B cell (primary cell): ENCODE measurements around the gene FAM114A1. TPM values are rescaled to one million over a fixed set of nuclear protein-coding genes. Genes with fewer than 3 reads are reported as not detected.

Source experiments
- ATAC-seq: fragments of 200-7000 bp; cut with Tn5 transposase; one replicate; pipeline ENCODE4 v1.10.0; 2021; ENCODE audit warnings: low read depth, mild to moderate bottlenecking, moderate number of reproducible peaks, moderate library complexity
- CTCF ChIA-PET: fragments of 350-600 bp; sonication (Branson Sonifier 250); formaldehyde crosslinking; loops from one replicate; lab custom pipeline; 2021; ENCODE audit warnings: antibody characterized with exemption, inconsistent platforms; lab: Charles Lee
- POLR2A ChIA-PET: fragments of 350-600 bp; sonication (Branson Sonifier 250); formaldehyde crosslinking; loops from one replicate; lab custom pipeline; 2021; ENCODE audit warnings: antibody characterized with exemption; lab: Charles Lee
- DNase-seq: peaks from one replicate; pipeline ENCODE4 v3.0.0; 2013
- H2AFZ ChIP-seq: 2 replicates; pipeline ENCODE4 v1.6.1; 2012; ENCODE audit warnings: mild to moderate bottlenecking, low read depth, low read length; ENCODE audit not compliant: insufficient read depth, poor library complexity, severe bottlenecking
- H3K27ac ChIP-seq, 2 donors: 1 replicate in 1 of 2; 2 replicates in 1 of 2; pipeline ENCODE4 v1.5.1; 2012 to 2013; ENCODE audit warnings: low read length in 2 of 2, mild to moderate bottlenecking in 2 of 2, moderate library complexity in 1 of 2
- H3K27me3 ChIP-seq, 4 experiments: fragments of 200-600 bp in 1 of 4; sonication (generic) in 1 of 4; replicated peaks in 1 of 4; 1 replicate in 2 of 4; 2 replicates in 2 of 4; pipeline versions ENCODE4 v1.6.1 to v1.7.0; 2013 to 2016; ENCODE audit warnings: low read length in 3 of 4, mild to moderate bottlenecking in 2 of 4, mixed read lengths in 1 of 4, moderate library complexity in 1 of 4; ENCODE audit not compliant: insufficient read depth in 4 of 4, control insufficient read depth in 3 of 4; ENCODE audit errors: control extremely low read depth in 1 of 4
- H3K36me3 ChIP-seq, 2 experiments: replicated peaks in 1 of 2; 1 replicate in 1 of 2; 2 replicates in 1 of 2; pipeline versions ENCODE4 v1.6.1 to v1.7.1; 2013; ENCODE audit warnings: low read length in 1 of 2; ENCODE audit not compliant: insufficient read depth in 2 of 2, control insufficient read depth in 1 of 2; ENCODE audit errors: control extremely low read depth in 1 of 2, extremely low read depth in 1 of 2
- H3K4me1 ChIP-seq, 2 donors: fragments of 200-600 bp in 1 of 2; sonication (generic) in 1 of 2; 1 replicate in 1 of 2; 2 replicates in 1 of 2; pipeline versions ENCODE4 v1.5.1 to v1.6.1; 2013 to 2017; ENCODE audit warnings: low read length in 2 of 2; ENCODE audit not compliant: control insufficient read depth in 2 of 2, insufficient read depth in 2 of 2
- H3K4me2 ChIP-seq: replicated peaks from 2 replicates; pipeline ENCODE3; 2012; ENCODE audit warnings: mild to moderate bottlenecking, low read depth, low read length; ENCODE audit not compliant: poor library complexity, severe bottlenecking
- H3K4me3 ChIP-seq, 5 experiments: fragments of 200-600 bp in 1 of 5; sonication (generic) in 1 of 5; 1 replicate in 3 of 5; 2 replicates in 2 of 5; pipeline versions ENCODE4 v1.5.1 to v1.7.0; 2011 to 2016; ENCODE audit warnings: low read length in 4 of 5, mild to moderate bottlenecking in 4 of 5, low read depth in 2 of 5, control low read depth in 1 of 5, moderate library complexity in 1 of 5; ENCODE audit not compliant: insufficient read depth in 1 of 5; ENCODE audit errors: control extremely low read depth in 1 of 5, extremely low read depth in 1 of 5
- H3K79me2 ChIP-seq: fragments of 200-600 bp; sonication (generic); one replicate; pipeline ENCODE4 v1.6.0; 2016; ENCODE audit warnings: low read length; ENCODE audit not compliant: control insufficient read depth, insufficient read depth
- H3K9ac ChIP-seq: fragments of 200-600 bp; sonication (generic); 2 replicates; pipeline ENCODE4 v1.6.1; 2017; ENCODE audit warnings: mild to moderate bottlenecking, low read length, moderate library complexity
- H3K9me3 ChIP-seq, 3 donors: one replicate each; pipeline versions ENCODE4 v1.6.1 to v1.7.1; 2013; ENCODE audit warnings: low read length in 2 of 3; ENCODE audit not compliant: control insufficient read depth in 2 of 3, insufficient read depth in 1 of 3; ENCODE audit errors: control extremely low read depth in 1 of 3
- H4K20me1 ChIP-seq: 2 replicates; pipeline ENCODE4 v1.6.0; 2012; ENCODE audit warnings: mild to moderate bottlenecking, low read length; ENCODE audit not compliant: insufficient read depth, control insufficient read depth, poor library complexity, severe bottlenecking
- H3K27ac Mint-ChIP-seq: one replicate; pipeline ENCODE4 v1.8.0; 2021; ENCODE audit warnings: mixed read lengths
- H3K27me3 Mint-ChIP-seq: one replicate; pipeline ENCODE4 v1.8.0; 2021; ENCODE audit warnings: mixed read lengths
- H3K4me1 Mint-ChIP-seq: one replicate; pipeline ENCODE4 v1.8.0; 2021; ENCODE audit warnings: mixed read lengths
- H3K4me3 Mint-ChIP-seq: one replicate; pipeline ENCODE4 v1.8.0; 2021; ENCODE audit warnings: mixed read lengths
- H3K9me3 Mint-ChIP-seq: one replicate; pipeline ENCODE4 v1.8.0; 2022; ENCODE audit warnings: mixed read lengths; ENCODE audit not compliant: insufficient read depth
- CTCF ChIP-seq: fragments of 200-600 bp; IDR thresholded peaks from one replicate; pipeline ENCODE4 v1.8.0; 2022; ENCODE audit warnings: antibody characterized with exemption, mild to moderate bottlenecking
- EZH2 ChIP-seq: IDR thresholded peaks from 2 replicates; pipeline ENCODE4 v1.6.1; 2012; ENCODE audit warnings: borderline replicate concordance, low read depth, mild to moderate bottlenecking, moderate library complexity, low read length; ENCODE audit not compliant: insufficient read depth, poor library complexity, severe bottlenecking
- WGBS: methylation state at CpG from one replicate; pipeline ENCODE4 v1.1.5; 2013; ENCODE audit warnings: missing lambda C conversion rate; ENCODE audit not compliant: insufficient coverage; 5-methylcytosine and 5-hydroxymethylcytosine counted together
- intact Hi-C: fragments of 100-400 bp; cut with micrococcal nuclease; formaldehyde crosslinking; loops from one replicate; pipeline ENCODE4 v1.10.0; 2022
- polyA plus RNA-seq: library from polyadenylated mRNA; depleted of rRNA; stranded (reverse); fragments of >200 nt; gene quantifications from 2 replicates; pipeline ENCODE4 v1.2.3, GENCODE V29; 2012
- total RNA-seq, 2 donors: library from RNA; stranded (reverse); fragments of 120-200 nt in 1 of 2; gene quantifications; 1 replicate in 1 of 2; 2 replicates in 1 of 2; pipeline versions ENCODE4 v1.2.3 to v1.2.4, GENCODE V29; 2013 to 2022

Gene FAM114A1
- total and polyA plus RNA-seq, 2 donors (not counting 1 experiment from before 2014, with no cell fraction given), result 0.30 to 2.9 TPM

GRCh38 chr4:38856524-38857337 lies 10.9 kb upstream of the FAM114A1 start, which contains the start of gene TLR6:
TLR6 (minus strand) TSS chr4:38856817; CDS start chr4:38829473, 27,344 bp downstream.
- POLR2A ChIA-PET, result interaction anchor here (1.0 to 2.0 kb wide), 9 partner anchors 10 to 97 kb away, joined by 3 to 15 read pairs (median 4); partner anchors contain the start of genes TLR1 and TLR10
- DNase-seq (peak; percentile 87), ATAC-seq (peak; percentile 56)
- Histone ChIP-seq H3K4me3 (peak within 1 kb of the TSS; percentile 51 to 78 (median 70)), H3K27me3 (no peaks in the 10 kb centered on the region), H4K20me1 (no peaks in the 10 kb centered on the region), H3K36me3 (no peaks in the 10 kb centered on the region), H3K9me3 (no peaks in the 10 kb centered on the region), H3K79me2 (peaks cover 32% of the 10 kb centered on the region), H3K9ac (peak within 1 kb of the TSS; percentile 71), H3K27ac (peak within 1 kb of the TSS; percentile 73 to 77), H3K4me1 (peaks cover 39 to 43% of the 10 kb centered on the region in 2 donors), H2AFZ (peak within 1 kb of the TSS; percentile 62), H3K4me2 (peak within 1 kb of the TSS; percentile 76)
- CTCF ChIA-PET, result interaction anchor here (0.6 to 4.5 kb wide), 27 partner anchors 10 to 677 kb away, joined by 3 to 117 read pairs (median 5); partner anchors contain the start of genes FAM114A1, TLR1 and TLR10
- TF ChIP-seq CTCF, result peak; percentile 87
- no peak for TF ChIP-seq EZH2
- intact Hi-C loops, result loop anchor here (1.0 to 10.0 kb wide), 9 partner anchors 40 to 882 kb away; partner anchors contain the start of gene TLR10
- WGBS, result 0% methylated on average over 3 of the region's 8 CpGs
- H3K9me3 Mint-ChIP-seq, result no peaks in the 10 kb centered on the region
- peaks cover 52% of the 10 kb centered on the region for H3K4me1 Mint-ChIP-seq
- H3K27me3 Mint-ChIP-seq, result no peaks in the 10 kb centered on the region
- H3K27ac Mint-ChIP-seq, result peak within 1 kb of the TSS; percentile 94
- peak within 1 kb of the TSS; percentile 93 for H3K4me3 Mint-ChIP-seq
